GM12872 (cell line): ENCODE data around the gene TMPRSS2.

Experiments used
- CTCF ChIP-seq: IDR thresholded peaks from 3 replicates; pipeline ENCODE4 v1.5.1; 2011; ENCODE audit warnings: low read depth, mild to moderate bottlenecking, low read length, moderate library complexity; ENCODE audit not compliant: insufficient read depth

The TMPRSS2 gene

GRCh38 chr21:41507521-41508414 lies at the start of gene TMPRSS2:
Gene TMPRSS2, minus strand, starts transcription at chr21:41508158. Its CDS starts 10,025 bp downstream, at chr21:41498133.
- TF ChIP-seq CTCF, result no peak

- TF ChIP-seq CTCF, result no peak
Measured at GRCh38 chr21:41555057-41555456, 47.1 kb upstream of the TMPRSS2 start.

- no peak for TF ChIP-seq CTCF
Measured at GRCh38 chr21:41552254-41552653, 44.3 kb upstream of the TMPRSS2 start.

GRCh38 chr21:41548781-41549180 lies 40.8 kb upstream of the TMPRSS2 start:
- TF ChIP-seq CTCF, result no peak

GRCh38 chr21:41547111-41547510 lies 39.2 kb upstream of the TMPRSS2 start:
- no peak for TF ChIP-seq CTCF

GRCh38 chr21:41545500-41546359 lies 37.8 kb upstream of the TMPRSS2 start:
- no peak for TF ChIP-seq CTCF

GRCh38 chr21:41542727-41543126 lies 34.8 kb upstream of the TMPRSS2 start:
- TF ChIP-seq CTCF, result no peak
